GM18951 (cell line): ENCODE results near the gene PPP2R5A.

Source experiments
- POLR2A ChIP-seq: IDR thresholded peaks from 4 replicates; pipeline ENCODE4 v1.6.1; 2011; ENCODE audit warnings: mild to moderate bottlenecking; ENCODE audit not compliant: insufficient read length, insufficient read depth; ENCODE audit errors: extremely low read depth
- in situ Hi-C: fragments of 300-500 bp; cut with MboI; formaldehyde crosslinking; loops from one replicate; pipeline ENCODE4 v1.12.0; 2022; ENCODE audit warnings: low sequenced_read_pairs, mixed read lengths, inconsistent platforms; ENCODE audit not compliant: unreplicated experiment

The PPP2R5A gene

DNA sequence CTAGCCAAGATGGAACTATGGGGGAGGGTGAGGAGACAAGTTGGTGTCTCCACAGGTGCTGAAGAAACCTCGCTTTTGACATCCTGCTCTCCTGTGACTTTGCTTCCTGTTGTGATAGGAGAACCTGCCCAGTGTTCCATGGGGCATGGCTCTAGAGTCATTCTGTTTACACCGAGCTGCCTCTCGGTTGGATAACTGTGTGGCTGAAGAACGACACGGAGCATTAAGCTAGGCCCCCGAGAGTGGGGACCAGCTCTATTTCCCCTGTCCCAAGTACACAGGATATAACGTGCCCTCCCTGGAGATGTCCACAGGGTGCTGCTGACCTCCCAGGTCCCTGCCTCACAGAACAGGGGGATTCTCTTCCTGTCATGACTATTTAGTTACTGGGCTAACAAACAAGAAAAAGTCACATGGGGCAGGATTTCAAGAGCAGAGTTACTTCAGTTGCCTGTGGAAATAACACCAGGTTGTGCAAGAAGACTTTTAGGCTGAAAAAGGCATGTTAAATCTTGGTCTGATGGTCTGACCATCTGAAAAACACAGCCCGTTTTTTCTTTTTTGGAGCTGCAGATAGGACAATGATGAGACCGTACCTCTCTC is 29.4 kb upstream of the PPP2R5A start:
- in situ Hi-C loops, result no loop called here

DNA sequence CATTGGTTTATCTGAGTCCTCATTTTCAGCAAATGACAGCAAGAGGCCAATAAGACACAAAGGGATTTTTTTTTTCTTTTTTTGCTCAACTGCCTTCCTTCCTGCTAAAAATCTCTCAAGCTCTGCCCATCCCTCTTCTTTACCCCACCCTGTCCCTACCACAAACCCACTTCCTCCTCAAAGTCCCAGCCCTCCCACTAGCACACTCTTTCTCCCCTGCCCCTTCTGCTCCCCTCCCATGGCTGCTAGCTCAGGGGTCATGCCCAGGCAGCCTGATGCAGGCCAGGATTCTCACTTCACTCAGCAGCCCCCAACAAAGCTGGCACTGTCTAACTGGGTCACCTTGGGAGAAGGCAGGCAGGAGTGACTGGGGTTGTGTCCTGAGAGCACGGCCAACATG is 28.8 kb upstream of the PPP2R5A start:
- no peak for TF ChIP-seq POLR2A
- in situ Hi-C loops, result no loop called here

More for the DNA sequence above, 29.4 kb upstream of the PPP2R5A start:
- TF ChIP-seq POLR2A, result no peak

DNA sequence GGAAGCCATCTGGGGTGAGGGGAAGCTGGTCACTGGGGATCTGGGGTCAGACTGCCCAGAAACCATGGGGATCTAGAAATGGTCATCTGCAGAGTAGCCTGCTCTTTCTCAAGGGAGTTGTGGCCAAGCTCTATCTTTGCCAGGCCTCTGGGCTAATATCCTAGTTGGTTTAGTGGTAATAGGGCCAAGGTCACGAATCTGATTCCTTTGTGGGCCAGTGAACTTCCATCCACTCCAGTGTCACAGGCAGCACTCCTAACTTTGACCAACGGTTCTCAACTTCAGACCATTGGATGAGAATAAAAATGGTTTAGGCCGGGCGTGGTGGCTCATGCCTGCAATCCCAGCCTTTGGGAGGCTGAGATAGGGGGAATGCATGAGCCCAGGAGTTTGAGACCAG is 28.1 kb upstream of the PPP2R5A start:
- no peak for TF ChIP-seq POLR2A
- in situ Hi-C loops, result no loop called here

DNA sequence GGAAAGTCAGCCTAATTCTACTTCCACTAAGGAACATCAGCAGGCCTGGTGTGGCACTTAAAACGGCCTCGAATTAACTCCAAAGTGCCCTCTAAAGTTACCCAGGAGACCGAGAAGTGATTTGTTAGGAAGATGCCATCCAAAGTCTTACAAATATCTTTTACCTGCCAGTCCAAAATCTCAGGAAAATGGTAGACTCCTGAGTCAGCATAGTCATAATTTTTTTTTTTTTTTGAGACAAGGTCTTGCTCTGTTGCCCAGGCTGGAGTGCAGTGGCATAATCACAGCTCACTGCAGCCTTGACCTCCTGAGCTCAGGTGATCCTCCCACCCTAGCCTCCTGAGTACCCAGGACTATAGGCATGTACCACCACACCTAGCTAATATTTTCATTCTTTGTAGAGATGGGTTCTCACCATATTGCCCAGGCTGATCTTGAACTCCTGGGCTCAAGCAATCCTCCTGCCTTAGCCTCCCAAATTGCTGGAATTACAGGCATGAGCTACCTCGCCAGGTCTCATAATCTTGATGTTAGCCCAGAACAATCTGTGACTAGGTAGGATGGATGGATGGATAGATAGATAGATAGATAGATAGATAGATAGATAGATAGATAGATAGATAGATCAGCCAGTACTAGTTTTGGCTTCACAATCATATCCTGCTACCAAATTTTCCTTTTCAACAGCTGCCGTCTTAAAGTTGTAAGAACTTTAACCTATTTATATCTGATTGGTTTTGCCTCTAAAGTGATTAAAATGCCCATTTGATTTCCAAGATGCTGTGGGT is 25.3 kb upstream of the PPP2R5A start:
- TF ChIP-seq POLR2A, result no peak
- in situ Hi-C loops, result no loop called here

DNA sequence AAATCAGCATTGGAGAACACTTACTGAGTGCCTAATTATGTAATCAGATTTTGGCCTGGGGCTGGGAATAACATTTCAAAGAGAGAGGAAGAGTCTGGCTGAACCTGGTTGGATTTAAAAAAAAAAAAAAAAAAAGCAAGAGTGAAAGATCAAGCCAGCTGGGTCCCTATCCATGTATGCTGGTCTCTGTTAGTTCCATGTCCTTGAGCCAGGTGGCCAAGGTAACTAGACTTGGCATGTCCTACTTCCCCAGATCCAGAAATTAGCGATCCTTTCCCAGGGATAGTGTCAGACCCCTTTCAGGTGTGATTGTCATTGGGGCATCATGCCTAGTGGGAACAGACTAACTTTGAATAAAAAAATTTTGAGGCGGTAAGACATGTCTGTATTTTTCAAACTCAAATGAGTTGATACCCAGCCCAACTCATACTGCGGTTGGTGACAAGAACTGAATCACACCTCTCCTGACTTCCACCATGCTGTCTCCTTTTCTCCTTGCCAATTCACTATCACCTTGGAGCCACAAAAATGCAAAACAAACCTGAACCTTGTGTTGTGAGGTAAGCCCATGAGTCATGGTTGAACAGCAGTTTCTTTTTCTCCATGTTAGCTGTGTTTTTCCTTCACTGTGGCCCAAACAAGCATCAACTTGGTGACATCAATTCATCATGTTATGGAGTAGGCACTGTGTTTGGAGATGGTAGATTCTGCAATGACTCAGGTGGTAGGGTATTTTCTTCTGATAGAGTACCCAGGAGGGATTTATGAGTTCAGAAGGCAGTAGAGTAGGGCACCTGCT is 24.5 kb upstream of the PPP2R5A start:
- no peak for TF ChIP-seq POLR2A
- in situ Hi-C loops, result no loop called here

DNA sequence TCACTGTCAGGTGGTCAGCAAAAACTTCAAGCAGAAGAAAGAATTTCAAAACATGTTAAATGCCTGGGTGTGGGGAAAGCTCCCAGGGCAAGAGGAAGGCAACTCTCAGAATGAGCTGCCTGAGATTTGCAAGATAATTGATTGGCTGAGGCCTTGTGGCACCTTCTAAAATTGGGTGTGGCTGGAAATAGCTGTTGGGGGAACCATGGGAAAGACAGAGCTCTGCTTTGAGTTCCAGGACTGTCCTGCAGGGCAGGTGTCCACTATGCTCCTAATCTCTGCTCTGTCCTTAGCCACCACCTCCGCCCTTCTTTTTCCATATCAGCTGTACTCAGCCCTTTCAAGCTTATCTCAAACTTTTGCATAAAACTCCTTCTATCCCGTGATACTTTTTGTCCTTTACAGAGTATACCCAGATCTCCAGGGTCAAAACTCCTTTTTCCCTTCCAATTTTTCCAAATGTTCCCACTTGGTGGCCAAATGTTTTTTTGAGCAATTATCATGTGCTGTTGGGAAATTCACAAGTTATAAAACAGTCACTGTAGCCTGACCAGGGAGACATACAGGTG is 23.8 kb upstream of the PPP2R5A start:
- TF ChIP-seq POLR2A, result no peak
- in situ Hi-C loops, result no loop called here

DNA sequence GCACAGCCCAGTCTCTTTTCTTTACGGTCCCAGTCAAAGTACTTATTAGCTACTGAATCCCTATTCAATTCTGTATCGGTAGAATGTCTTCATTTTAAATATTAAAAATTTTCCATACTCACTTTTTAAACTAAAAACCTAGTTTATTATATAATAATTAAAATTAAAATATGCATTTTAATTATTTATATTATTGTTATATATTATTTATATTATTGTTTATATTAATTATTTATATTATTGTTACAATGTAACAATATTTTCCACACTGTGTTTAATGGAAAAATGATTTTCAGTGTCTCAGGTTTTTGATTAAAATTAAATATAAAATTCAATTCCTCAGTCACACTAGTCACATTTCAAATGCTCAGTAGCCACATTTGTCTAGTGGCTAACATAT is 18.2 kb upstream of the PPP2R5A start:
- no peak for TF ChIP-seq POLR2A
- in situ Hi-C loops, result no loop called here

DNA sequence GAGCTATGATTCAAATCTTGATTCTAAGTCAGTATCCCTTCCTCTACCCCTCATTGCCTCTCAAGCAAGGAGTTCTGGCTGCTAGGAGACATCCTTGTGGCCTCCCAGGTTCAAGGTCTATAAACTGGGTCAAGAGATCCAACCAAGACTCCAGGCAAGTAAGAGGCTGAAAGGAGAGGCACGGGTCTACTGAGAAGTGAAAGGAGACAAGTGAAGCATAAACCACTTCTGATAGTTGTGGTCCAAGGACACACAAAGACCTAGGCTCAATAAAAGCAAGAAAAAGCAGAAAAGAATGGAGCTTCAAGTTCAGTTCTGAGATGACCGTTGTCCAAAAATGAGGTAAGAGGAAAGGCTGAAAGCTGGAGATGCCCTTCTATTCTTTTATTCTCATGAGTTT is 17.8 kb upstream of the PPP2R5A start:
- in situ Hi-C loops, result no loop called here
- no peak for TF ChIP-seq POLR2A

DNA sequence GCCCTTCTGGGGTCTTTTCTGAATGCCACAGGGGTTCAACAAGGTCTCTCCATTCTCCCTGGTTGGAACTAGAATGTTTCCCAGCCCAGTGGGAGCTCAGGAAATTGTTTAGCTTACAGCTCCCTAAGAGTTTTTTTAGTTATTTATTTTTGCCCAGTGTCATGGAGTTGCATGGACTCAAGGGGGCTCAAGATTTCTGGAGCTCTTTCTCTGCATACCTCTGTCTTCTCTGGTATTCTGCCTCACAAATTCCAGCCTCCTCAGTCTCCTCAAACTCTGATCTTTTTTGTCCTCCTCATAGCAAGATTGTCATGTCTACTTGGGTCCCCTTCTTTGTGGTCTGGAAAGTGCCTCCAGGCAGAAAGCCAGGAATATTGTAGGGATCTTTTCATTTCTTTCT is 15.9 kb upstream of the PPP2R5A start:
- no peak for TF ChIP-seq POLR2A
- in situ Hi-C loops, result no loop called here

DNA sequence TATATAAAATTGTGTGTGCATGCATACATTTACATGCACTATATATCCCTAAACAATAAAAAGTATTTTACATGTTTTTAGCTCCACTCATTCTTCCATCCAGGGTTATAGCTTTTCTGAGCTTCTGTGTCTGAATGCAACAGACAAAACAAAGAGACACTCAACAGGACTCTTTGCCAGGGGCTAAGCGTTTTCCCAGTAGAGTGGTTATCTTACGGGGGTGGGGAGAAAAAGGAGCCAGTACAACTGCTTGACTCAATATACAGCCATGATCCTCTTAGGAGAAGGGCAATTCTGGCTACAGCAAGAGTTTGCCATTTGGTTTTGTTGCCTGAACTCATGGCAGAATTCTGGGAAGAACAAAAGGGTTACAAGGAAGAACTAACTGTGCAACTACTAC is 14.6 kb upstream of the PPP2R5A start:
- TF ChIP-seq POLR2A, result no peak
- in situ Hi-C loops, result no loop called here

DNA sequence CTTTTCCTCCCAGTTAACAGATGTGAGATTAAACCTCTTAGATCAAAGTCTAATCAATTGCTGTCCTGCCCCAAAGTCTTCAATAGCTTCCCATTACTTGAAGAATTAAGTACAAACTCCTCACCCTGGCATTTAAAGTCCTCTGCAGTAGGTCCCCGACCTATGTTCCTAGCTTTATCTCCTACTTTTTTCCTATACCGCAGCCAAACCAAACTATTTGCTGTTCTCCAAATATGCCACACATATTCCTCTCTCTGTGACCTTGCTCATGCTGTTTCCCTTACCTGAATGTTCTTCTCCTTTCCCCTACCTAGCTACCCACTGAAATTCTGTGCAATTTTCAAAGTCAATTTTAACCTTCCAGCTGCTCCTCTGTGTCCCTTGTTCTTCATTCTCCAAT is 14.0 kb upstream of the PPP2R5A start:
- in situ Hi-C loops, result no loop called here
- no peak for TF ChIP-seq POLR2A

DNA sequence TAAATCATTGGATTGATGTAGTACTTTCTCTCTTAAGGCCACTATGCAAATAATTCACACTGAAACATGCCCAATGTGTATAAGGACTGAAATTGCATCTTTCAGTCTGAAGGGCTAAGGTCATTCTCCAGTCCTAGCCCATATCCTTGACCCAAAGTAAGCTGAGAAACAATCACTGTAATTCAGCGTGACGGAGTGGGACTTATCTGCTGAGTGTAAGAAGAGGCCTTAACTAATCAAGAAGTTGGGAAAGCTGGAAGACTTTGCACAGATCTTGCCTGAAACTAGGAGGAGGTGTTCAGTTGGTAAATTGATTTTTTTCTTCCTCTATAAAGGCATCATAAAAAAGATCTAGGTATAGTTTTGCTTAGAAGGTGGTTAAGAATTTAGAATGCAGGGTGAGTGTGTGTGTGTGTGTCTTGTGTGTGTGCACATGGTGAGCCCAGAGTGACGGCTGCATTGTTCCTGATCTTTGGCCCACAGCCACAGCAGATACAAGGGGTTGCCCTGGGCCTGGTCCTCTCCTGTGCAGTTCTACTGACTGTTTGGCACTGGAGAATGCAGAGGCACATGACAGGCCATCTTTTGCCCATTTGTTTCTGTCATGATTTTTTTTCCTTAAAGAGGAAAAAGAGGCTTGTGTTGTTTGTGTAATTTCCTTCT is 13.3 kb upstream of the PPP2R5A start:
- in situ Hi-C loops, result no loop called here
- no peak for TF ChIP-seq POLR2A

DNA sequence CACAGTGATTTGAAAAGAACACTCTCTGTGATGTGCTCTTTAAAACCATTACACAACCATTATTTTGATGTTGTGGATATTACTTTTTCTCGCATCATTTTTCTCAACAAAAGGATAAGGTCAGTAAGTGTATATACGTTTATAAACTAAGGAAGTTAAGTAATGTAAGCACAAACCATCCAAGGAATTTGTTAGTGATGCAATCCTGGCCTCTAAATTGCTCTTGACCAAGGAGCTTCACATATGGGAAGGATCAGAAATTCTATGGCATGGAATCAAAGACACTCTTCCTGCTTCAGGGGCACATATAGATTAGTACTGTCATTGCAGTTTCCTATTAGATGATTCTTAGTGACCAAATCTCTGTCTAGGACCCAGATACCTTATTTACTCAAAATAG is 3.6 kb upstream of the PPP2R5A start:
- in situ Hi-C loops, result no loop called here
- TF ChIP-seq POLR2A, result no peak
